Sigmoid colon (tissue), 4 donors: ENCODE results near the gene MSH6.

Source experiments
- CTCF ChIP-seq, 4 experiments: fragments of 450-650 bp in 3 of 4; fragments of 200-600 bp in 1 of 4; IDR thresholded peaks; one replicate each; pipeline ENCODE4 v1.5.1; 2016 to 2019; ENCODE audit warnings: antibody characterized with exemption in 4 of 4, mild to moderate bottlenecking in 3 of 4, moderate library complexity in 2 of 4
- EP300 ChIP-seq, 4 donors: sonication (generic); formaldehyde crosslinking; IDR thresholded peaks; one replicate each; pipeline ENCODE4 v1.6.1; 2017; ENCODE audit warnings: antibody characterized with exemption in 4 of 4
- POLR2A ChIP-seq, 2 donors: fragments of 450-650 bp; IDR thresholded peaks; one replicate each; pipeline ENCODE4 v1.6.1; 2016; ENCODE audit warnings: antibody characterized with exemption in 2 of 2, mild to moderate bottlenecking in 2 of 2, moderate library complexity in 2 of 2
- POLR2AphosphoS5 ChIP-seq, 4 donors: sonication (generic); formaldehyde crosslinking; IDR thresholded peaks; one replicate each; pipeline ENCODE4 v1.6.1; 2017; ENCODE audit warnings: antibody characterized with exemption in 4 of 4

GRCh38 chr2:47772343-47772742 lies 10.6 kb upstream of the MSH6 start:
- no peak for TF ChIP-seq CTCF (IDR thresholded peaks at IDR 0.05)
- TF ChIP-seq POLR2A (IDR thresholded peaks at IDR 0.05): no peak
- TF ChIP-seq POLR2AphosphoS5 (IDR thresholded peaks at IDR 0.05): no peak
- TF ChIP-seq EP300 (IDR thresholded peaks at IDR 0.05): no peak
